Esophagus muscularis mucosa (tissue), 4 donors: ENCODE measurements around the gene TBC1D14. TPM values are rescaled to one million over a fixed set of nuclear protein-coding genes. Genes with fewer than 3 reads are reported as not detected.

Experiments
- DNase-seq: peaks from one replicate; pipeline ENCODE4 v3.0.0-alpha.2; 2017; ENCODE audit errors: extremely low spot score
- H3K27ac ChIP-seq, 4 donors: fragments of 200-600 bp; sonication (generic); replicated peaks in 1 of 4; 1 replicate in 3 of 4; 2 replicates in 1 of 4; pipeline ENCODE4 v1.5.1; 2016 to 2019; ENCODE audit warnings: mild to moderate bottlenecking in 1 of 4
- H3K27me3 ChIP-seq, 4 donors: fragments of 200-600 bp; sonication (generic); one replicate each; pipeline versions ENCODE4 v1.5.1 to v1.6.0; 2016 to 2019
- H3K36me3 ChIP-seq, 4 donors: fragments of 200-600 bp; sonication (generic); one replicate each; pipeline ENCODE4 v1.5.1; 2016 to 2019
- H3K4me1 ChIP-seq, 4 donors: fragments of 200-600 bp; sonication (generic); one replicate each; pipeline ENCODE4 v1.5.1; 2016 to 2019
- H3K4me3 ChIP-seq, 4 donors: fragments of 200-600 bp; sonication (generic); 1 replicate in 2 of 4; 2 replicates in 2 of 4; pipeline ENCODE4 v1.5.1; 2016 to 2019; ENCODE audit warnings: mild to moderate bottlenecking in 4 of 4, moderate library complexity in 1 of 4
- H3K9me3 ChIP-seq, 4 donors: fragments of 200-600 bp; sonication (generic); 1 replicate in 3 of 4; 2 replicates in 1 of 4; pipeline ENCODE4 v1.5.1; 2016 to 2019
- CTCF ChIP-seq, 3 experiments: fragments of 200-600 bp in 2 of 3; fragments of 450-650 bp in 1 of 3; sonication (generic) in 2 of 3; IDR thresholded peaks; one replicate each; pipeline ENCODE4 v1.5.1; 2017 to 2019; ENCODE audit warnings: antibody characterized with exemption in 3 of 3, mild to moderate bottlenecking in 2 of 3, moderate library complexity in 1 of 3
- EP300 ChIP-seq: sonication (generic); formaldehyde crosslinking; IDR thresholded peaks from one replicate; pipeline ENCODE4 v1.6.1; 2017; ENCODE audit warnings: antibody characterized with exemption
- POLR2A ChIP-seq: fragments of 450-650 bp; IDR thresholded peaks from one replicate; pipeline ENCODE4 v1.6.1; 2017; ENCODE audit warnings: antibody characterized with exemption, moderate library complexity, mild to moderate bottlenecking, low read depth
- POLR2AphosphoS5 ChIP-seq, 2 donors: sonication (generic); formaldehyde crosslinking; IDR thresholded peaks; one replicate each; pipeline ENCODE4 v1.6.1; 2017; ENCODE audit warnings: antibody characterized with exemption in 2 of 2
- WGBS: methylation state at CpG from one replicate; pipeline ENCODE4 v1.1.5; 2018; 5-methylcytosine and 5-hydroxymethylcytosine counted together
- intact Hi-C: fragments of 100-400 bp; cut with DNase I; formaldehyde crosslinking; loops from one replicate; pipeline ENCODE4 v1.15.1; 2023
- total RNA-seq, 4 donors: library from RNA; depleted of rRNA; stranded (reverse); fragments of >200 nt; gene quantifications; one replicate each; pipeline versions ENCODE4 v1.1.0 to v1.2.1, GENCODE V29; 2016

TBC1D14 gene
- total RNA-seq, 4 donors from 2014 or later = 37.0 to 49.4 (median 44.2) TPM

DNA sequence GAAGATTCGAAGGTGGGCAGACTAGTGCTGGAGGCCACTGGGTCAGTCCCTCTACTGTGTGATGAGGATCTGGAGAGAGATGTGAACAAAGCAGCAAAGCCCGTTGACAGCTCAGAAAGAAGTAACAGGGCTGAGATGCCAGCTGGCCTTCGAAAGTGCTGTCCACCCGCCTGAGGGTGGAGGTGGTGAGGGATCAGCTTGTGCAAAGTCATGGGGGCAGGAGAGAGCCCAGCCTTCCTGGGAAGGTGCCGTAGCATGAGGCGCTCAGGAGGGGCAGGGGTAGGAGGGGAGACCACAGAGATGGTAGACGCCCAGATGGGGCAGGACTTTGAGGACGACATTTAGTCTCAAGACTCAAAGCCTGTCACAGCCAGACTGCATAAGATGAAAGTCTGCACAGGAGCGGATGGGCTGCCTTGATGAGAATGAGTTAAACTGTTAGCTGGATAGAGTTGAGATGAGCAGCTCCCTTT lies 19.7 kb downstream of the TBC1D14 start:
- Histone ChIP-seq H3K4me3 (no peak overlapping the region), H3K4me1 (peaks cover 9 to 38% (median 21%) of the 10 kb centered on the region in 4 donors), H3K27ac (peak overlapping the region in 1 of 4 donors; percentile 2), H3K27me3 (no peaks in the 10 kb centered on the region), H3K9me3 (no peaks in the 10 kb centered on the region), H3K36me3 (peaks cover under 1 to 23% (median 15%) of the 10 kb centered on the region in 4 donors)
- 74% methylated on average over 9 of the region's 9 CpGs for WGBS
- intact Hi-C loops = no loop called here
- TF ChIP-seq POLR2A (no peak), POLR2AphosphoS5 (IDR thresholded peaks at IDR 0.05) (no peak), CTCF (IDR thresholded peaks at IDR 0.05) (no peak), EP300 (no peak)
- DNase-seq = no peak

DNA sequence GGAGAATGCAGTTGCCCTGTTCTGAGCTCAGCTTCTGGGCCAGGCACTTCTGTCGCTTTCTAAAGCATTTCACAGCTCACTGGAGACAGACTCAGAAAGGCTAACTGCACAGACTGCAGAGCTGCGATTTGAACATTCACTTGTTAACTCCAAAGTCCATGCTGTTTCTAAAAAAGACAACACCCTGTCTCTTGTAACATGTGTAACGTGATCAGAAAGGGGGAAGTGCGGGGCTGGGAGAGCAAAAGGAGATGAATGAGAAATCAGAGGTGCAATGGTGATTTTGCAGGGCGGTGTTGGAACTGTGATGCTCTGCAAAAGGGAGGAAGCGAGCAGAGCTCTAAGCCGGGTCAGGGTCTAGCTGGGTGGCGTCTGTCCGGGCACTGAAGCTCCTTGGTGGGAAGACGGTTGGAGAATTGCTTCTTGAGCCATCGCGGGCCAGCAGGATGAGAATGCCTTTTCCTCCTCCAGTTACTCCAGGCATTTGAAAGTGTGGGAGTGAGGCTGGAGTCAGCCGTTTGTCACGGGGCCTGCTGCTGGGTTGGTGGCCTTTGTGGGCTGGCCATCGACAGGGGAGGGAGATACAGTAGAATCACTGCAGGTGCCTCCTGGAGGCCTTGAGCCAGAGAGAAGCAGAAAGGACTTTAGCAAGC lies 20.3 kb downstream of the TBC1D14 start:
- Histone ChIP-seq H3K4me1 (peaks cover 9 to 35% (median 20%) of the 10 kb centered on the region in 4 donors), H3K4me3 (no peak overlapping the region), H3K9me3 (no peaks in the 10 kb centered on the region), H3K27ac (peak overlapping the region in 1 of 4 donors; percentile 2), H3K27me3 (no peaks in the 10 kb centered on the region), H3K36me3 (peaks cover 0 to 17% (median 10%) of the 10 kb centered on the region in 4 donors)
- no peak for DNase-seq
- TF ChIP-seq POLR2A = no peak
- TF ChIP-seq POLR2AphosphoS5 (IDR thresholded peaks at IDR 0.05) = peak in 1 of 2 donors; percentile 17
- 63% methylated on average over 15 of the region's 15 CpGs for WGBS
- intact Hi-C loops = no loop called here

- intact Hi-C loops = no loop called here
- TF ChIP-seq CTCF (IDR thresholded peaks at IDR 0.05) = no peak
- no peak for TF ChIP-seq POLR2A
- no peak for TF ChIP-seq EP300
- TF ChIP-seq POLR2AphosphoS5 (IDR thresholded peaks at IDR 0.05) = no peak
- Histone ChIP-seq H3K4me1 (peaks cover 9 to 25% (median 17%) of the 10 kb centered on the region in 4 donors), H3K9me3 (no peaks in the 10 kb centered on the region), H3K4me3 (no peak overlapping the region), H3K27ac (no peak overlapping the region), H3K27me3 (no peaks in the 10 kb centered on the region), H3K36me3 (no peaks in the 10 kb centered on the region)
- DNase-seq = no peak
- 100% methylated on average over 1 of the region's 3 CpGs for WGBS
Observed at GRCh38 chr4:6932475-6932874, 22.8 kb downstream of the TBC1D14 start.

GRCh38 chr4:6932918-6933317 lies 23.3 kb downstream of the TBC1D14 start:
- no CpG with 5 or more reads among the region's 3 CpGs for WGBS
- no peak overlapping the region for H3K4me3 ChIP-seq
- no peak overlapping the region for H3K27ac ChIP-seq
- H3K27me3 ChIP-seq = no peaks in the 10 kb centered on the region
- no peaks in the 10 kb centered on the region for H3K36me3 ChIP-seq
- DNase-seq = no peak
- intact Hi-C loops = no loop called here
- no peaks in the 10 kb centered on the region for H3K9me3 ChIP-seq
- H3K4me1 ChIP-seq = peaks cover 9 to 23% (median 15%) of the 10 kb centered on the region in 4 donors
- TF ChIP-seq CTCF (IDR thresholded peaks at IDR 0.05) (no peak), POLR2AphosphoS5 (IDR thresholded peaks at IDR 0.05) (no peak), EP300 (no peak), POLR2A (no peak)

- WGBS = 91% methylated on average over 9 of the region's 9 CpGs
- no peaks in the 10 kb centered on the region for H3K9me3 ChIP-seq
- no peak for DNase-seq
- intact Hi-C loops = no loop called here
- peaks cover 9 to 22% (median 17%) of the 10 kb centered on the region in 4 donors for H3K4me1 ChIP-seq
- TF ChIP-seq POLR2AphosphoS5 (IDR thresholded peaks at IDR 0.05) (no peak), CTCF (IDR thresholded peaks at IDR 0.05) (no peak), EP300 (no peak), POLR2A (no peak)
- H3K36me3 ChIP-seq = peaks cover 0 to under 1% (median 0%) of the 10 kb centered on the region in 4 donors
- H3K27ac ChIP-seq = no peak overlapping the region
- no peak overlapping the region for H3K4me3 ChIP-seq
- no peaks in the 10 kb centered on the region for H3K27me3 ChIP-seq
Observed at GRCh38 chr4:6933691-6934430, 24.2 kb downstream of the TBC1D14 start.
